Measurements from ENCODE around the gene SLC46A1. TPM values are rescaled to one million over a fixed set of nuclear protein-coding genes. Genes with fewer than 3 reads are reported as not detected.
A peak's percentile ranks its signal among the peaks of the same experiment; 100 is the strongest.
"Not testable (repeated sequence)": the region's sequence is repeated elsewhere in the genome, so short reads cannot be mapped to it uniquely, and the experiment has no call there.

The SLC46A1 gene
- total and polyA plus RNA-seq, 2 of the 13 experiments (the other 11 are each of a cell fraction or from before 2014, with no cell fraction given): 19.6 to 22.6 TPM

- TF ChIP-seq AHDC1 (CRISPR knock-in tag; IDR thresholded peaks at IDR 0.05; ENCODE audit: borderline replicate concordance) (peak; percentile 36; the same call in 1 of the 2 replicates), NR2F1 (CRISPR knock-in tag; IDR thresholded peaks at IDR 0.05) (peak in 1 of 2 experiments; percentile 91; a peak in 2 of 4 replicates), RERE (CRISPR knock-in tag; IDR thresholded peaks at IDR 0.05; ENCODE audit: low read depth) (peak; percentile 40; the same call in 1 of the 2 replicates), CREM (IDR thresholded peaks at IDR 0.05) (peak; percentile 43; the same call in 1 of the 2 replicates), NR2F6 (IDR thresholded peaks at IDR 0.05) (peak; percentile 91), NR2F6 (CRISPR knock-in tag; IDR thresholded peaks at IDR 0.05) (peak; percentile 62), ZNF362 (CRISPR knock-in tag; IDR thresholded peaks at IDR 0.05; ENCODE audit: borderline replicate concordance) (peak; percentile 87), SALL1 (CRISPR knock-in tag; IDR thresholded peaks at IDR 0.05) (peak; percentile 61; the same call in 1 of the 2 replicates), CREB1 (CRISPR knock-in tag; IDR thresholded peaks at IDR 0.05) (0 out of 2 replicates have a peak, but pooled peaks have one; percentile 20), FOXA1 (IDR thresholded peaks at IDR 0.05) (peak; percentile 53; the same call in 1 of the 2 replicates), SOX6 (CRISPR knock-in tag; IDR thresholded peaks at IDR 0.05) (peak; percentile 63), ARID3A (IDR thresholded peaks at IDR 0.05; ENCODE audit: low read depth, low read length) (peak; percentile 90), FOXP1 (CRISPR knock-in tag; IDR thresholded peaks at IDR 0.05) (peak; percentile 61; the same call in 1 of the 2 replicates), HNF4A (CRISPR knock-in tag; IDR thresholded peaks at IDR 0.05) (peak; percentile 47)
- not testable (repeated sequence) for TF ChIP-seq CREM (CRISPR knock-in tag; IDR thresholded peaks at IDR 0.05); CREB1 (IDR thresholded peaks at IDR 0.05); FOXA1 (CRISPR knock-in tag; IDR thresholded peaks at IDR 0.05); SOX6 (IDR thresholded peaks at IDR 0.05); FOXP1 (IDR thresholded peaks at IDR 0.05)
Measured at GRCh38 chr17:28427982-28428381, 22.0 kb upstream of the SLC46A1 start (continued).
